Hematopoietic multipotent progenitor cell treated with erythropoietin and hydrocortisone succinate and interleukin-3 and kit ligand, for 6 days (in vitro differentiated cells): ENCODE data around the gene RIC8B.

Source experiments
- DNase-seq: peaks from one replicate; pipeline ENCODE4 v3.0.0-alpha.2; 2015

RIC8B gene

GRCh38 chr12:106814714-106815113 is 40.2 kb downstream of the RIC8B start:
- DNase-seq = no peak

DNA sequence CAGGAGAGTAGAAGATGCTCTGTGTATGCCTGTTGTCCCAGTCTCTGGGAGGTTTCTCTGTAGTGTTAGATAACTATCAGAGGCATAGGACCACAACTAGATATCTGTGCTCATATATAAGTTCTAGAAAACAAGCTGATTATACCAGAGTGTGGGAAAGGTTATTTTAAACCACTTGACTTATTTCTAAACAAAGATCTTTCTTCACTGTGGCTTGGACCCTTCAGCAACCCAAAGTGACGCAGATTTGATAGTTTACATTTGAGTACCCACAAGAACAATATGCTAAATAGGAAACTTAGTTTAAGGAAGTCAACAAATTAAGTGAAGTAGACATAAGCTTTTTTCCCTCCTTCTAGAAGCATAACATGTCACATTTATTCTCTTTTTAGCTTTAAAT is 41.3 kb downstream of the RIC8B start:
- no peak for DNase-seq

GRCh38 chr12:106816231-106816630 is 41.7 kb downstream of the RIC8B start:
- DNase-seq = no peak

- no peak for DNase-seq
These were observed 45.5 kb downstream of the RIC8B start for GRCh38 chr12:106819991-106820390.

- no peak for DNase-seq
These were observed 57.2 kb downstream of the RIC8B start for GRCh38 chr12:106831699-106832098.

DNA sequence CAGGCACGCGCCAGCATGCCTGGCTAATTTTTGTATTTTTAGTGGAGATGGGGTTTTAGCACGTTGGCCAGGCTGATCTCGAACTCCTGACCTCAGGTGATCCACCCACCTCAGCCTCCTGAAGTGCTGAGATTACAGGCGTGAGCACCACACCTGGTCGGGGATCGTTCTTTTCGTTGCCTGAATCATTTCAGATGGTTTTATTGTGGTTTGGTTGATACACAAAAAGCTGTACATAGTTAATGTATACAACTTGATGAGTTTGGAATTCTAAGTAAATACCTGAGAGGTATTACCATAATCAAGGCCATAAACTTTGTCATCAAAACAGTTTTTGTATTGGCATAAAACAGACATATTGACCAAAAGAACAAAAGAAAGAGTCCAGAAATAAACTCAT is 63.3 kb downstream of the RIC8B start:
- DNase-seq = no peak

DNA sequence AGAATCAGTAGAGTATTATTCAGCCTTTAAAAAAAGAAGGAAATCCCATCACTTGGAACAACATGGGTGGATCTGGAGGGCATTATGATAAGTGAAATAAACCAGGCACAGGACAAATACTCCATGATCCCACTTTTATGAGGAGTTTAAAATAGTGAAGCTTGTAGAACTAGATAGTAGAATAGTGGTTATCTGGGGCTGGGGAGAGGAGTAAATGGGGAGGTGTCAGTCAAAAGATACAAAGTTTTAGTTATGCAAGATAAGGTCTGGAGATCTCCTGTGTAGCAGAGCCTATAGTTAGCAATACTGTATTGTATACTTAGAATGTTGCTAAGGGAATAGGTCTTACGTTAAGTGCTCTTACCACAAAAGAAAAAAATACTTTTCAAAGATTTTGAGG is 64.9 kb downstream of the RIC8B start:
- peak; percentile 15 for DNase-seq

- peak; percentile 8 for DNase-seq
These were observed 65.8 kb downstream of the RIC8B start for GRCh38 chr12:106840243-106840642.

DNA sequence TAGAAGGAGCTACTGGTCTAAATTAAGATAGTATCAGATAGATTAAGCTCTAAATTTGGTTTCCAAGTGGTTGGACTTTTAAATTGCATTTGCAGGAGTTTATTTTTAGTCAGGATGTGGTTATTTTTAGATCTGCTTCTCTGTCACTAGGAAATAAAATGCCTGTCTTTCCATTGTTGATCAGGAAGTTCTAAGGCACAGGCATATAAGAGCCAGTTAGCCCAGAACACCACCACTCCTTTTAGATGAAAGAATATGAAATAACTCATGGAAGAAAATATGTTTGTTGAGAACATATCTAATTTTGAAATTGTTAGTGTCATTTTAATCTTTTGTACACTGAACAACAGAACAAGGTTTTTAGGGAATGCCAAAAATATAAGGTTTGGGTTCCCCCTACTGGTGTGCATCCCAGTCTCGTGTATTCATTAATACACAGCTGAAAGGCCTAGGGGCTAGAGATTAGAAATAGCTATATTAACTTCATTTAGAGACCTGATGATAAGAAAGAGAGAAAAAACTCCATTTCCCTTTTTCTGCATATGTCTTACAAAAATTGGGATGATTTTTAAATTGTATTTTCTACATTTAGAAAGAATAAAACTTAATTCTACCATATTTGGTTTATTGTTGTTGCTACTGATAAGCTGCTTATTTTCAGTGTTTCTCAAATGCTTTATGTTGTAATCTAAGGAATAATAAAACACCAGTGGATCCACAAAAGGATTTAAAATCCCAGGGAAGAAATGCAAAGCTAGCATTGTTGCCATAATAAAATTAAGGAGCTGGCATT is 67.2 kb downstream of the RIC8B start:
- peak; percentile 76 for DNase-seq

DNA sequence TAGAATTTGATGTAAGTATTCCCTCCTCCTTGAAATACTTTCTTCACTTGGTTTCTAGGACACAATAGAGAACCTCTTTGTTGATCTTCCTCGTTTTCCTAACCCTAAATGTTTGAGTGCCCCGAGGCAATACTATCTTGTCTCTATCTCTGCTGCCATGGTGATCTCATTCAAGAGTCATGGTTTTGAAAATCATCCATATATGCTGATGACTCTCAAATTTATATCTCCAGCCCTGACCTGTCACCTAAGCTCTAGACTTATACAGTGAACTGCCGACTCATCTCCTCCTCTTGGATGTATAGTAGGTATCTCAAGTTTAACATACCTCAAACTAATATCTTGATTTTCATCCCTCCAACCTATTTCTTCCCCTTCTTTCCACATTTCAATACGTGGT is 71.4 kb downstream of the RIC8B start:
- DNase-seq = no peak

GRCh38 chr12:106847861-106848260 is 73.4 kb downstream of the RIC8B start:
- DNase-seq = no peak

- DNase-seq = no peak
These were observed 76.8 kb downstream of the RIC8B start for GRCh38 chr12:106851306-106851705.

GRCh38 chr12:106854723-106855122 is 80.2 kb downstream of the RIC8B start:
- DNase-seq = no peak

- DNase-seq = no peak
These were observed 80.8 kb downstream of the RIC8B start for GRCh38 chr12:106855221-106855758.

GRCh38 chr12:106861984-106862916 is 87.8 kb downstream of the RIC8B start:
- DNase-seq = no peak

- DNase-seq = no peak
These were observed 88.7 kb downstream of the RIC8B start for GRCh38 chr12:106863189-106863588.

- DNase-seq = no peak
These were observed 91.2 kb downstream of the RIC8B start for GRCh38 chr12:106865683-106866082.

- DNase-seq = no peak
These were observed 92.1 kb downstream of the RIC8B start for GRCh38 chr12:106866426-106867080.

GRCh38 chr12:106867651-106868050 is 93.2 kb downstream of the RIC8B start:
- DNase-seq = no peak

GRCh38 chr12:106868982-106869700 is 94.7 kb downstream of the RIC8B start:
- no peak for DNase-seq

DNA sequence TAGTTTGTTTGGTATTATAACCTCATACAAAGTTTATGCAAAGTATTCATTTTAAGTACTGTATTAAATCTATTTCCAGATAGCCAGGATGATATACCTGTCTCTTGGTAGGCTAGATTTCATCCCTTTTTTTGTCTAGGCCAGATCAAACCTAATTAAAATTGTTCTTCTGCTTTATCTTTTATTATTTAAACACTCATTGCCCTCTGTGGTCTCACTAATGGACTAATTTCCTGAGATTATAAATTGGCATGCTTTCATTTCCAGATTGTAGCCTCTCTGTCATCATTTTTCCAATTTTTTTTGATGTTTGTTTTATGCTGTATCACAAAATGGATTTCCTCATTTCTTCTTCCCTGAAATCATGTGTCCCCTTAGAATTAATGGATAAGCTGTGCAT is 95.6 kb downstream of the RIC8B start:
- DNase-seq = no peak

- no peak for DNase-seq
These were observed 97.0 kb downstream of the RIC8B start for GRCh38 chr12:106871477-106871876.
